Panc1 (cell line): ENCODE data around the gene NSMCE1. TPM values are rescaled to one million over a fixed set of nuclear protein-coding genes. Genes with fewer than 3 reads are reported as not detected.

Experiments
- ATAC-seq: fragments of 200-7000 bp; cut with Tn5 transposase; 2 replicates; pipeline ENCODE4 v1.9.1; 2020; ENCODE audit warnings: mild to moderate bottlenecking, moderate library complexity
- BruUV-seq: library from RNA; stranded (reverse); fragments of 400-500 nt; replicated peaks from 2 replicates; lab custom pipeline; 2021; lab: Mats Ljungman, UMichigan
- CTCF ChIA-PET: fragments of 300-600 bp; sonication (Branson Sonifier 250); formaldehyde crosslinking; loops from one replicate; lab custom pipeline; 2022; ENCODE audit warnings: antibody characterized with exemption; lab: Charles Lee
- POLR2A ChIA-PET: fragments of 300-600 bp; sonication (Branson Sonifier 250); formaldehyde crosslinking; loops from one replicate; lab custom pipeline; 2022; ENCODE audit warnings: antibody characterized with exemption; lab: Charles Lee
- DNase-seq: peaks from one replicate; pipeline ENCODE4 v3.0.0-alpha.2; 2010; ENCODE audit warnings: low read depth, low spot score
- H3K27ac ChIP-seq: 2 replicates; pipeline ENCODE4 v1.5.1; 2011; ENCODE audit warnings: mild to moderate bottlenecking, low read length, inconsistent platforms
- H3K27me3 ChIP-seq: fragments of 200-500 bp; sonication (Bioruptor generic); 2 replicates; pipeline ENCODE4 v1.6.0; 2014; ENCODE audit warnings: low read length, inconsistent platforms; ENCODE audit not compliant: control insufficient read depth, insufficient read depth
- H3K36me3 ChIP-seq: fragments of 200-500 bp; sonication (Bioruptor generic); 2 replicates; pipeline ENCODE4 v1.5.1; 2014; ENCODE audit warnings: inconsistent platforms, mild to moderate bottlenecking, low read length, moderate library complexity; ENCODE audit not compliant: control insufficient read depth, insufficient read depth
- H3K4me1 ChIP-seq: 2 replicates; pipeline ENCODE4 v1.5.1; 2011; ENCODE audit warnings: inconsistent platforms, mild to moderate bottlenecking, low read length, moderate library complexity; ENCODE audit not compliant: control insufficient read depth, insufficient read depth
- H3K4me3 ChIP-seq, 2 experiments: 2 replicates each; pipeline ENCODE4 v1.5.1; 2011 to 2012; ENCODE audit warnings: low read depth in 2 of 2, low read length in 2 of 2, mild to moderate bottlenecking in 2 of 2, inconsistent platforms in 1 of 2, moderate library complexity in 1 of 2
- H3K9me3 ChIP-seq: fragments of 200-500 bp; sonication (Bioruptor generic); 2 replicates; pipeline ENCODE4 v1.5.1; 2014; ENCODE audit warnings: low read depth, mild to moderate bottlenecking, inconsistent platforms, low read length, moderate library complexity; ENCODE audit not compliant: control insufficient read depth, insufficient read depth
- POLR2AphosphoS5 ChIP-seq: IDR thresholded peaks from 2 replicates; pipeline ENCODE4 v1.6.1; 2012; ENCODE audit warnings: mild to moderate bottlenecking, low read depth, low read length, moderate library complexity
- SIN3A ChIP-seq: IDR thresholded peaks from 2 replicates; pipeline ENCODE4 v1.6.1; 2012; ENCODE audit warnings: low read depth, mild to moderate bottlenecking, low read length, moderate library complexity, borderline replicate concordance; ENCODE audit not compliant: insufficient read depth
- TCF7L2 ChIP-seq: IDR thresholded peaks from 2 replicates; pipeline ENCODE4 v1.6.1; 2011; ENCODE audit warnings: mild to moderate bottlenecking, low read depth, low read length, inconsistent platforms
- in situ Hi-C: cut with HindIII; loops from 2 replicates; pipeline ENCODE4 v1.10.0; 2016; ENCODE audit warnings: low sequenced_read_pairs, low pct_unique_long_range_greater_than_20kb
- intact Hi-C: fragments of 100-400 bp; cut with micrococcal nuclease; formaldehyde crosslinking; loops from one replicate; pipeline ENCODE4 v1.10.0; 2022; ENCODE audit not compliant: unreplicated experiment
- total RNA-seq: library from RNA; stranded (reverse); gene quantifications from one replicate; pipeline ENCODE4 v1.2.1, GENCODE V29; 2021; ENCODE audit not compliant: unreplicated experiment
- TF ChIP-seq, protein P1 (sequence below), 2 experiments: IDR thresholded peaks; 2 replicates each; pipeline ENCODE4 v1.6.1; 2011 to 2012; ENCODE audit warnings: low read depth in 2 of 2, control low read depth in 1 of 2, low read length in 1 of 2, mild to moderate bottlenecking in 1 of 2, moderate library complexity in 1 of 2; ENCODE audit not compliant: insufficient read depth in 1 of 2
- TF ChIP-seq, protein P2 (sequence below): fragments of 450-650 bp; IDR thresholded peaks from 2 replicates; pipeline ENCODE4 v1.5.1; 2017; ENCODE audit warnings: mild to moderate bottlenecking

Gene NSMCE1
- total RNA-seq, 1 experiment from 2014 or later = 48.2 TPM

DNA sequence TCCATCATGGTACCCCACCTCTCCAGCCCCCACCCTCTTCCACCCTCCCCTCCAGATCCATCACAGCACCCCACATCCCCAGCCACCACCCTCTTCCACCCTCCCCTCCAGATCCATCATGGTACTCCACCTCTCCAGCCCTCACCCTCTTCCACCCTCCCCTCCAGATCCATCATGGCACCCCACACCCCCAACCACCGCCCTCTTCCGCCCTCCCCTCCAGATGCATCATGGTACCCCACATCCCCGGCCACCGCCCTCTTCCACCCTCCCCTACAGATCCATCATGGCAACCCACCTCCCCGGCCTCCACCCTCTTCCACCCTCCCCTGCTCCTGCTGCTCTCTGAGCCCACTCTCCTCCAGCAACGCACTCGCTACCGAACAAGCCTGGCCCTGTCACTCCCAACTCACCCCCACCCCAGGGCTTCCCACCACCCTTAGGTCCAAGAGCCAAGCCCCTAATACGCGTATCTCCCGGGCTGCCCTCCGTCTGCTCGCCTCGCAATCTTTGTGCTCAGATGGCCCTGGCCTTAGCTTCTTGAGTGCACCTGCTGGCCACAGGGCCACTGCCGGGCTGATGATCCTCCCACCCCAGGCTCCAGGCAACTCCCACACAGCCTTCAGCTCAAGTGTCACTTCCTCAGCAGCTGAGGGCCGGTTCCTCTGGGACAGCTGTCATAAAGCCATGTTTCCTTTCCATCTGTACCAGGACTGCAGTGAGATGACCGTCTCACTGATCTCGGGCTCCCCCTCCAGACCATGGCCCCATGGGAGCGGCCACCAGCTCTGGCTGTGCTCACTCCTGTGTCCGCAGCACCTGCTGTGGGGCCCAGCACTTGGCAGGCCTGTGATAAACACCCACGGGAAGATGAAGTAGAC, 39.7 kb downstream of the NSMCE1 start:
- no peak for DNase-seq
- TF ChIP-seq TCF7L2 (no peak), SIN3A (no peak), POLR2AphosphoS5 (no peak)
- TF ChIP-seq, protein P1, sequence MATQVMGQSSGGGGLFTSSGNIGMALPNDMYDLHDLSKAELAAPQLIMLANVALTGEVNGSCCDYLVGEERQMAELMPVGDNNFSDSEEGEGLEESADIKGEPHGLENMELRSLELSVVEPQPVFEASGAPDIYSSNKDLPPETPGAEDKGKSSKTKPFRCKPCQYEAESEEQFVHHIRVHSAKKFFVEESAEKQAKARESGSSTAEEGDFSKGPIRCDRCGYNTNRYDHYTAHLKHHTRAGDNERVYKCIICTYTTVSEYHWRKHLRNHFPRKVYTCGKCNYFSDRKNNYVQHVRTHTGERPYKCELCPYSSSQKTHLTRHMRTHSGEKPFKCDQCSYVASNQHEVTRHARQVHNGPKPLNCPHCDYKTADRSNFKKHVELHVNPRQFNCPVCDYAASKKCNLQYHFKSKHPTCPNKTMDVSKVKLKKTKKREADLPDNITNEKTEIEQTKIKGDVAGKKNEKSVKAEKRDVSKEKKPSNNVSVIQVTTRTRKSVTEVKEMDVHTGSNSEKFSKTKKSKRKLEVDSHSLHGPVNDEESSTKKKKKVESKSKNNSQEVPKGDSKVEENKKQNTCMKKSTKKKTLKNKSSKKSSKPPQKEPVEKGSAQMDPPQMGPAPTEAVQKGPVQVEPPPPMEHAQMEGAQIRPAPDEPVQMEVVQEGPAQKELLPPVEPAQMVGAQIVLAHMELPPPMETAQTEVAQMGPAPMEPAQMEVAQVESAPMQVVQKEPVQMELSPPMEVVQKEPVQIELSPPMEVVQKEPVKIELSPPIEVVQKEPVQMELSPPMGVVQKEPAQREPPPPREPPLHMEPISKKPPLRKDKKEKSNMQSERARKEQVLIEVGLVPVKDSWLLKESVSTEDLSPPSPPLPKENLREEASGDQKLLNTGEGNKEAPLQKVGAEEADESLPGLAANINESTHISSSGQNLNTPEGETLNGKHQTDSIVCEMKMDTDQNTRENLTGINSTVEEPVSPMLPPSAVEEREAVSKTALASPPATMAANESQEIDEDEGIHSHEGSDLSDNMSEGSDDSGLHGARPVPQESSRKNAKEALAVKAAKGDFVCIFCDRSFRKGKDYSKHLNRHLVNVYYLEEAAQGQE (IDR thresholded peaks at IDR 0.05; ENCODE audit: insufficient read depth in 1 of 2, low read depth in 2 of 2, low read length in 1 of 2) = no peak
- CTCF ChIA-PET = no interaction called here
- intact Hi-C loops (no loop called here), in situ Hi-C loops (no loop called here)
- no peaks in the 10 kb centered on the region for H3K9me3 ChIP-seq
- H3K27me3 ChIP-seq = no peaks in the 10 kb centered on the region
- POLR2A ChIA-PET = interaction anchor here (0.6 kb wide), 1 partner anchor 225 kb away, joined by 6 read pairs; no protein-coding TSS in a partner anchor
- H3K36me3 ChIP-seq = peaks cover 2% of the 10 kb centered on the region; the same call in 1 of the 2 replicates
- BruUV-seq = no TSS peak
- H3K4me3 ChIP-seq = no peak overlapping the region
- no peak overlapping the region for H3K27ac ChIP-seq
- H3K4me1 ChIP-seq = no peaks in the 10 kb centered on the region
- no peak for ATAC-seq

DNA sequence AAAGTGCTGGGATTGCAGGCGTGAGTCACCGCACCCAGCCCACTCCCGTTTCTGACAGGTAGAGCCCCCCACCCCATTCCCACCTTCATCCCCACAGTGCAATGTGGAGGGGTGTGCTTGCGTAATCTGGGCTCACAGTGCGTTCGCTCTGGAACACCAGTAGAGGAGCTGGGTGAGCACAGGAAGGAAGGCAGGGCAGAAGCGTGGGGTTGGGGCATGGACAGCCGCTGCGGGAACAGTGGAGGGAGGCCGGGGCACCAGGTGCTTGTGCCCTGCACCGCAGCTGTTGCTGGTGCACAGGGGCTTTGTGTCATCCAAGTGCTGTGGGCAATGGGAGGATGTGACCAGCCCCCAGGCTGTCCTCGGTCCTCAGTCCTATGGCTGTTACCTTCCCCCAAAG, 40.5 kb downstream of the NSMCE1 start:
- in situ Hi-C loops = no loop called here
- intact Hi-C loops = no loop called here
- Histone ChIP-seq H3K27ac (no peak overlapping the region), H3K4me3 (no peak overlapping the region), H3K4me1 (no peaks in the 10 kb centered on the region), H3K27me3 (no peaks in the 10 kb centered on the region), H3K9me3 (no peaks in the 10 kb centered on the region), H3K36me3 (peaks cover 2% of the 10 kb centered on the region; the same call in 1 of the 2 replicates)
- ChIA-PET CTCF (no interaction called here), POLR2A (no interaction called here)
- TF ChIP-seq SIN3A (no peak), TCF7L2 (no peak), POLR2AphosphoS5 (no peak)
- TF ChIP-seq, protein P2, sequence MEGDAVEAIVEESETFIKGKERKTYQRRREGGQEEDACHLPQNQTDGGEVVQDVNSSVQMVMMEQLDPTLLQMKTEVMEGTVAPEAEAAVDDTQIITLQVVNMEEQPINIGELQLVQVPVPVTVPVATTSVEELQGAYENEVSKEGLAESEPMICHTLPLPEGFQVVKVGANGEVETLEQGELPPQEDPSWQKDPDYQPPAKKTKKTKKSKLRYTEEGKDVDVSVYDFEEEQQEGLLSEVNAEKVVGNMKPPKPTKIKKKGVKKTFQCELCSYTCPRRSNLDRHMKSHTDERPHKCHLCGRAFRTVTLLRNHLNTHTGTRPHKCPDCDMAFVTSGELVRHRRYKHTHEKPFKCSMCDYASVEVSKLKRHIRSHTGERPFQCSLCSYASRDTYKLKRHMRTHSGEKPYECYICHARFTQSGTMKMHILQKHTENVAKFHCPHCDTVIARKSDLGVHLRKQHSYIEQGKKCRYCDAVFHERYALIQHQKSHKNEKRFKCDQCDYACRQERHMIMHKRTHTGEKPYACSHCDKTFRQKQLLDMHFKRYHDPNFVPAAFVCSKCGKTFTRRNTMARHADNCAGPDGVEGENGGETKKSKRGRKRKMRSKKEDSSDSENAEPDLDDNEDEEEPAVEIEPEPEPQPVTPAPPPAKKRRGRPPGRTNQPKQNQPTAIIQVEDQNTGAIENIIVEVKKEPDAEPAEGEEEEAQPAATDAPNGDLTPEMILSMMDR = no peak
- TF ChIP-seq, protein P1 (IDR thresholded peaks at IDR 0.05; ENCODE audit: insufficient read depth in 1 of 2, low read depth in 2 of 2, low read length in 1 of 2) = no peak
- no TSS peak for BruUV-seq
- DNase-seq (no peak), ATAC-seq (no peak)
